Neural cell (in vitro differentiated cells): ENCODE results near the gene FAM76A. TPM values are rescaled to one million over a fixed set of nuclear protein-coding genes. Genes with fewer than 3 reads are reported as not detected.
"Not testable (repeated sequence)": the region's sequence is repeated elsewhere in the genome, so short reads cannot be mapped to it uniquely, and the experiment has no call there.

Experiments
- H2AFZ ChIP-seq: fragments of 200-600, 300-800 bp; sonication (generic), shearing (Covaris generic); 2 replicates; pipeline ENCODE4 v1.6.0; 2014; ENCODE audit warnings: low read depth, mild to moderate bottlenecking, antibody characterized with exemption, low read length, moderate library complexity
- H3F3A ChIP-seq: fragments of 200-600 bp; shearing (Covaris generic); 2 replicates; pipeline ENCODE4 v1.6.1; 2016; ENCODE audit warnings: mild to moderate bottlenecking, moderate library complexity, mixed read lengths, antibody characterized with exemption, low read length; ENCODE audit not compliant: insufficient read depth, poor library complexity, severe bottlenecking
- H3K27ac ChIP-seq: fragments of 200-600, 300-800 bp; sonication (generic), shearing (Covaris generic); 2 replicates; pipeline ENCODE4 v1.5.1; 2014; ENCODE audit warnings: mild to moderate bottlenecking, low read length, moderate library complexity
- H3K27me3 ChIP-seq: fragments of 300-800, 200-600 bp; sonication (generic), shearing (Covaris generic); 2 replicates; pipeline ENCODE4 v1.6.0; 2014; ENCODE audit warnings: mild to moderate bottlenecking, low read depth, low read length, moderate library complexity; ENCODE audit not compliant: insufficient read depth
- H3K36me3 ChIP-seq: fragments of 300-800, 200-600 bp; sonication (generic), shearing (Covaris generic); 2 replicates; pipeline ENCODE4 v1.5.1; 2014; ENCODE audit warnings: mild to moderate bottlenecking, antibody characterized with exemption, low read length, moderate library complexity; ENCODE audit not compliant: insufficient read depth
- H3K4me2 ChIP-seq: fragments of 300-800, 200-600 bp; sonication (generic), shearing (Covaris generic); 2 replicates; pipeline ENCODE4 v1.6.0; 2014; ENCODE audit warnings: mild to moderate bottlenecking, low read length
- H3K4me3 ChIP-seq: fragments of 300-800, 200-600 bp; sonication (generic), shearing (Covaris generic); 2 replicates; pipeline ENCODE4 v1.5.1; 2014; ENCODE audit warnings: mild to moderate bottlenecking, low read length, moderate library complexity
- H3K79me2 ChIP-seq: fragments of 200-600 bp; shearing (Covaris generic); replicated peaks from 2 replicates; pipeline ENCODE4 v1.6.0; 2014; ENCODE audit warnings: mild to moderate bottlenecking, low read length, moderate library complexity; ENCODE audit not compliant: insufficient read depth
- H3K9ac ChIP-seq: fragments of 300-800, 200-600 bp; sonication (generic), shearing (Covaris generic); 2 replicates; pipeline ENCODE4 v1.6.1; 2016; ENCODE audit warnings: mild to moderate bottlenecking, low read length, mixed read lengths
- H3K9me2 ChIP-seq: fragments of 200-600 bp; shearing (Covaris generic); 2 replicates; pipeline ENCODE4 v1.6.1; 2016; ENCODE audit warnings: mild to moderate bottlenecking, low read length, mixed read lengths; ENCODE audit not compliant: insufficient read depth
- H3K9me3 ChIP-seq: fragments of 200-600, 300-800 bp; sonication (generic), shearing (Covaris generic); 2 replicates; pipeline ENCODE4 v1.6.1; 2016; ENCODE audit warnings: mild to moderate bottlenecking, mixed run types, low read length, moderate library complexity, mixed read lengths
- H4K20me1 ChIP-seq: fragments of 200-600 bp; shearing (Covaris generic); 2 replicates; pipeline ENCODE4 v1.6.1; 2016; ENCODE audit warnings: mild to moderate bottlenecking, mixed run types; ENCODE audit not compliant: insufficient read depth
- CTCF ChIP-seq: fragments of 450-650 bp; IDR thresholded peaks from 2 replicates; pipeline ENCODE4 v1.5.1; 2014; ENCODE audit warnings: antibody characterized with exemption, mild to moderate bottlenecking, moderate library complexity; ENCODE audit not compliant: poor library complexity, severe bottlenecking
- EP300 ChIP-seq: fragments of 450-650 bp; conservative IDR thresholded peaks from 2 replicates; pipeline ENCODE4 v1.6.1; 2014; ENCODE audit warnings: antibody characterized with exemption, mild to moderate bottlenecking, moderate library complexity; ENCODE audit not compliant: poor library complexity, severe bottlenecking
- EZH2 ChIP-seq: fragments of 200-600, 300-800 bp; shearing (Covaris generic), sonication (generic); IDR thresholded peaks from 2 replicates; pipeline ENCODE4 v1.6.1; 2014; ENCODE audit warnings: antibody characterized with exemption, low read length, borderline replicate concordance, mild to moderate bottlenecking; ENCODE audit not compliant: insufficient read depth, poor library complexity, severe bottlenecking
- MXI1 ChIP-seq: fragments of 450-650 bp; conservative IDR thresholded peaks from 2 replicates; pipeline ENCODE4 v1.6.1; 2014; ENCODE audit warnings: antibody characterized with exemption, mild to moderate bottlenecking; ENCODE audit not compliant: poor library complexity, severe bottlenecking
- POLR2AphosphoS5 ChIP-seq: IDR thresholded peaks from 2 replicates; pipeline ENCODE4 v1.6.1; 2012
- RAD21 ChIP-seq: fragments of 450-650 bp; conservative IDR thresholded peaks from 2 replicates; pipeline ENCODE4 v1.6.1; 2014; ENCODE audit warnings: antibody characterized with exemption, mild to moderate bottlenecking, moderate library complexity
- REST ChIP-seq: IDR thresholded peaks from 2 replicates; pipeline ENCODE4 v1.6.1; 2012; ENCODE audit warnings: borderline replicate concordance
- SMC3 ChIP-seq: fragments of 450-650 bp; conservative IDR thresholded peaks from 2 replicates; pipeline ENCODE4 v1.6.1; 2014; ENCODE audit warnings: antibody characterized with exemption, mild to moderate bottlenecking, moderate library complexity; ENCODE audit not compliant: poor library complexity
- TAF1 ChIP-seq: IDR thresholded peaks from 2 replicates; pipeline ENCODE4 v1.6.1; 2012; ENCODE audit warnings: low read depth
- polyA plus RNA-seq: library from polyadenylated mRNA; depleted of rRNA; stranded (reverse); fragments of >200 nt; gene quantifications from 2 replicates; pipeline ENCODE4 v1.2.3, GENCODE V29; 2014

Gene FAM76A
- polyA plus RNA-seq, 1 donor from 2014 or later = 14.5 TPM

GRCh38 chr1:27806758-27807157, 81.0 kb downstream of the FAM76A start:
- TF ChIP-seq MXI1 = no peak
- no peak for TF ChIP-seq REST
- no peak for TF ChIP-seq RAD21
- no peak for TF ChIP-seq EP300
- no peak for TF ChIP-seq TAF1
- TF ChIP-seq EZH2 = no peak
- no peak for TF ChIP-seq POLR2AphosphoS5
- TF ChIP-seq CTCF = no peak
- TF ChIP-seq SMC3 = no peak
- H3K36me3 ChIP-seq = no peaks in the 10 kb centered on the region
- H3K4me2 ChIP-seq = no peak overlapping the region
- no peaks in the 10 kb centered on the region for H3K79me2 ChIP-seq
- H3K27me3 ChIP-seq = no peaks in the 10 kb centered on the region
- H3F3A ChIP-seq = no peaks in the 10 kb centered on the region
- no peaks in the 10 kb centered on the region for H3K9me2 ChIP-seq
- no peaks in the 10 kb centered on the region for H3K9me3 ChIP-seq
- H3K4me3 ChIP-seq = no peak overlapping the region
- H3K27ac ChIP-seq = no peak overlapping the region
- no peak overlapping the region for H2AFZ ChIP-seq
- H4K20me1 ChIP-seq = no peaks in the 10 kb centered on the region
- H3K9ac ChIP-seq = no peak overlapping the region

- Histone ChIP-seq H3K27me3 (no peaks in the 10 kb centered on the region), H3K9me2 (no peaks in the 10 kb centered on the region), H3K79me2 (no peaks in the 10 kb centered on the region), H3K4me3 (no peak overlapping the region), H3K9me3 (no peaks in the 10 kb centered on the region), H4K20me1 (no peaks in the 10 kb centered on the region), H2AFZ (no peak overlapping the region), H3K9ac (no peak overlapping the region), H3K4me2 (no peak overlapping the region), H3F3A (no peaks in the 10 kb centered on the region), H3K36me3 (no peaks in the 10 kb centered on the region), H3K27ac (no peak overlapping the region)
- no peak for TF ChIP-seq RAD21
- TF ChIP-seq EZH2 = no peak
- no peak for TF ChIP-seq REST
- no peak for TF ChIP-seq CTCF
- TF ChIP-seq EP300 = no peak
- TF ChIP-seq SMC3 = no peak
- TF ChIP-seq POLR2AphosphoS5 = no peak
- no peak for TF ChIP-seq MXI1
- TF ChIP-seq TAF1 = no peak
These were observed 81.6 kb downstream of the FAM76A start for GRCh38 chr1:27807385-27807784.

GRCh38 chr1:27808131-27808530, 82.4 kb downstream of the FAM76A start:
- not testable (repeated sequence) for H3K4me3 ChIP-seq, H3K27ac ChIP-seq

More at GRCh38 chr1:27808131-27808530, 82.4 kb downstream of the FAM76A start:
- not testable (repeated sequence) for H3K36me3 ChIP-seq, H3K27me3 ChIP-seq, H3K79me2 ChIP-seq, H3K9me2 ChIP-seq, H3K4me2 ChIP-seq, H3K9ac ChIP-seq, H3K9me3 ChIP-seq, H4K20me1 ChIP-seq, H2AFZ ChIP-seq, H3F3A ChIP-seq
